GM13977 (cell line): ENCODE measurements around the gene RNLS.

Source experiments
- DNase-seq: peaks from one replicate; pipeline ENCODE4 v3.0.0; 2012; ENCODE audit warnings: low spot score
- in situ Hi-C: fragments of 300-500 bp; cut with MboI; formaldehyde crosslinking; loops from one replicate; pipeline ENCODE4 v1.12.0; 2022; ENCODE audit warnings: low sequenced_read_pairs, low pct_unique_long_range_greater_than_20kb, mixed read lengths, inconsistent platforms; ENCODE audit not compliant: unreplicated experiment
- TF ChIP-seq, protein P1 (sequence below): IDR thresholded peaks from 2 replicates; pipeline ENCODE4 v1.5.1; 2012; ENCODE audit warnings: mild to moderate bottlenecking, control low read depth; ENCODE audit not compliant: insufficient read depth; ENCODE audit errors: extremely low read depth, missing control alignments

Gene RNLS

DNA sequence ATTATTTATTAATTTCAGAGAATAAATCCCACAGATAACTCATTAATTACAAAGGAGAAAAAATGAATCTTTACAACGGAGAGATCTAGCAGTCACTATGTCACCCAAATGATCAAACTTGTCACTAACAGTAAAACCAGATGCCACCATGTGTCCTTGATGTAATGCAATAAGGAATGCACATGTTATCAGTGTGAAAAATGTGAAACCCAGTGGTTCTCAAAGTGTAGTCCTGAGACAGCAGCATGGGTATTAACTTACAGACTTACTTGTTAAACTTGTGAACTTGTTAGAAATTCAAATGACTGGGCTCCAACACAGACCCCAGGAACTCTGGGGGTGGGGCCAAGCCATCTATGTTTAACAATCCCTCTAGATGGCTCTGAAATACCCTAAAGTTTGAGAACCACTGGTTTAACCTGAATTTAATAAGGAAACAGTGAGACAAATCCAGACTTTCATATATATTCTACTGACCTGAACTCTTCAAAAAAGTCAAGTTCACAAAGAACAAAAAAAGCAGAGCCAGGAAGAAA, 77.4 kb downstream of the RNLS start:
- DNase-seq: no peak
- in situ Hi-C loops: no loop called here
- TF ChIP-seq, protein P1, sequence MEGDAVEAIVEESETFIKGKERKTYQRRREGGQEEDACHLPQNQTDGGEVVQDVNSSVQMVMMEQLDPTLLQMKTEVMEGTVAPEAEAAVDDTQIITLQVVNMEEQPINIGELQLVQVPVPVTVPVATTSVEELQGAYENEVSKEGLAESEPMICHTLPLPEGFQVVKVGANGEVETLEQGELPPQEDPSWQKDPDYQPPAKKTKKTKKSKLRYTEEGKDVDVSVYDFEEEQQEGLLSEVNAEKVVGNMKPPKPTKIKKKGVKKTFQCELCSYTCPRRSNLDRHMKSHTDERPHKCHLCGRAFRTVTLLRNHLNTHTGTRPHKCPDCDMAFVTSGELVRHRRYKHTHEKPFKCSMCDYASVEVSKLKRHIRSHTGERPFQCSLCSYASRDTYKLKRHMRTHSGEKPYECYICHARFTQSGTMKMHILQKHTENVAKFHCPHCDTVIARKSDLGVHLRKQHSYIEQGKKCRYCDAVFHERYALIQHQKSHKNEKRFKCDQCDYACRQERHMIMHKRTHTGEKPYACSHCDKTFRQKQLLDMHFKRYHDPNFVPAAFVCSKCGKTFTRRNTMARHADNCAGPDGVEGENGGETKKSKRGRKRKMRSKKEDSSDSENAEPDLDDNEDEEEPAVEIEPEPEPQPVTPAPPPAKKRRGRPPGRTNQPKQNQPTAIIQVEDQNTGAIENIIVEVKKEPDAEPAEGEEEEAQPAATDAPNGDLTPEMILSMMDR: no peak

DNA sequence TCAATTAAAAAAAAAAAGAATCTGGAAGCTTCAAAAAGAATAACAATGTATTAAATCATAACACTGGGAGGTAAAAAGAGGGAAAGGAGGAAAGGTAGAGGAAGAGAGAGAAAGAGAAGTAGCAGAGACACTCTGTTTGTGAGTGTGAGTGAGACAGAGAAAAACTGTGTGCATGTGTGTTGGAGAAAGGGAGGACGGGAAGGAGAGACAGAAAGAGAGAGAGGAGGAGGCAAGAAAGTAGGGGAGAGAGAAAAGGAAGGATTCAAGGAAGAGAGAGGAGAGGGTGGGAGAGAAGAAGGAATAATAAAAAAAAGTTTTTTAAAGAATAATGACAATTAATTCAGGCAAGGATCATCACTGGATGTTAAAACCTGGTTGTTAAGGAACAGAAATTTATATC, 77.9 kb downstream of the RNLS start:
- TF ChIP-seq, protein P1: no peak
- in situ Hi-C loops: no loop called here
- DNase-seq: no peak

DNA sequence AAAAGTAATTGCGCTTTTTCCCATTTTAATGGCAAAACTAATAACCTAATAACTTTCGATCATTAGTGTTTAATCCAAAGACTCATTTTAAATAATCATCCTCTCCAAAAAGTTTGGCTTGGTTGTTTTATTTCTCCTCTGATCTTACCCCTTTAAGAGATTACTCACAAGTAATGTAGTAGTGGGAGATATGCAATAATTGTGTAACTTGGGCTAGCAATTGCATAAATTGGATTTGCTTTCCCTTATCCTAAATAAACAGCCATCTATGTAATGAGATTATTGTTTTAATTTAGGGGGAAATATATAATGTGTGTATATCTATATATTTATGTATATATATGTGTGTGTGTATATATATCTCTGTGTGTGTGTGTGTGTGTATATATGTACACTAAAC, 82.5 kb downstream of the RNLS start:
- in situ Hi-C loops: no loop called here
- TF ChIP-seq, protein P1: no peak
- no peak for DNase-seq

DNA sequence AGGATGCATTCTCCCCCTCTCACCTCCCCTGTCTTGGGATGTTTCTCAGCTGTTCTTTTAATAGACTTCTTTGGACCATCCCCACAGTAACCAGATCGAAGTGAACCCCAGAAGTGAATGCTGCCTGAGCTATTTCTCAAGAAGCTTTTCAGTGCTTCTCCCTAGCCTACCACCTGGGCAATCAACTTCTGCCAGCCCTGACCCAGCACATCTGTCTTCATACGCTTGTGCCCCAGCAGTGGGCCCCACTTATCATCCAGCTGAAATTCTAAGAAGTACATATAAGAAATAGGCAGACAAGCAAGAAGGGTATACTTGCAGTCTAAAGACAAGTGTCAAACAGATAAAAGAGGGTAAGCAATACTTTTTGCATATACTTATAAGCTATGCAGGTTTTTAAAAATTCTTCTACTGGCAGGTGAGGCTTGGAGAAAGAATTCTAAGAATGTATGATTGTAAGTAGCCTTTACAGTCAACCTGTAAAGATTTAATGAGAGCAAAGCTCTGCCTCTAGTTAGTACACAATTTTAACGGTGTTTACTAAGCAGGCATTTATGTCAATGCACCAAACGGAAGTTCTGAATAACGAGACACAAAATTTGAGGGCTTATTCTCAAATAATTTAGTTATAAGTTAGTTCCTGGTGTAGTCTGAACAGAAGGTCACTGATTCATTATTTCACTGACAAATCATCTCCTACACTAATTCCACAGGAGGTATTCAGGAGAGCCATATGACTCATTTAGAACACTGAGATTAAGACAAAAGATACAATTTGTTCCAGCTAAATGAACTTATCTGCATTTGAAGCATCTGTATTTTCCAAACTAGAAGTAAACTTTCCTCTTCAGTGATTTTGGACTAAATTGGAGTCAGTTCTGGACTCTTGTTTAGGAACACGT, 83.3 kb downstream of the RNLS start:
- TF ChIP-seq, protein P1: no peak
- no peak for DNase-seq
- in situ Hi-C loops: no loop called here

DNA sequence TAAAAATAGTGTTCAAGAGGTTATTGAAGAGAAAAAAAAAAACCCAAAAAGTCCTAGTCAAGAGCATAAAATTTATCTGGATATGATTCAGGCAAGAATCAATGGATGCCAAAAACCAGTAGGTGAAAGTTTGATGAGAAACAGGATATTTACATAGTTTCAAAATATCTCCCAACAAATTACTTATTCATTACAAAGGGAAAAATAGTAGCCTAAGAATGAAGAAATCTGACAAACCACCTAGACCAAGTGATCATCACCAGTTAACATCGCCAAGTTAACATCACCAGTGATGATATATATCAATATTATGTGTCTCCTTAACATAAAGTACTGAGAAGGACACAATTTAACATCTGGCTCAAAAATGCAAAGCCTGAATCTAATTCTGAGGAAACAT, 85.2 kb downstream of the RNLS start:
- DNase-seq: no peak
- in situ Hi-C loops: no loop called here
- TF ChIP-seq, protein P1: no peak

DNA sequence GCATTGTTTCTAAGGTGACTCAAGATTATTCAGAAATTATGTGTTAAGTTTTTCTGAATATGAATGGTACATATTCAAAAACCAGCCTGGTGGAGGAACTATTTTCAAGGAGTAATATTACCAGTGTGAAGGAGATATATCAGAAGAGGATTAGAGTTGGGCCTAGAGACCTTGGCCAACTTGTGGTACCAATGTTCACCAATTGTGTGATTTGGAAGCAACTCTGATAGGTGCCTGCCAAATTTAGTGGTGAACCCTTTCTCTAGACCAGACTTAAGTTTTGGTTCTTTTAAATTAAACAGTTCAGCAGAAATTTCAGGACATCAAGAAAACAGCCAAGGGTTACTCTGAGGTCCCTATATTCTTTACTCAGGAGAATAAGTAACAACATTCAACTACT, 88.6 kb downstream of the RNLS start:
- DNase-seq: no peak
- TF ChIP-seq, protein P1: no peak
- in situ Hi-C loops: no loop called here
